GOT3 (cell line): ENCODE results near the gene AKAP12.

Experiments used
- DNase-seq: peaks from one replicate; lab custom pipeline; 2025; ENCODE audit warnings: mixed read lengths; lab: John Stamatoyannopoulos, UW

AKAP12 gene

DNA sequence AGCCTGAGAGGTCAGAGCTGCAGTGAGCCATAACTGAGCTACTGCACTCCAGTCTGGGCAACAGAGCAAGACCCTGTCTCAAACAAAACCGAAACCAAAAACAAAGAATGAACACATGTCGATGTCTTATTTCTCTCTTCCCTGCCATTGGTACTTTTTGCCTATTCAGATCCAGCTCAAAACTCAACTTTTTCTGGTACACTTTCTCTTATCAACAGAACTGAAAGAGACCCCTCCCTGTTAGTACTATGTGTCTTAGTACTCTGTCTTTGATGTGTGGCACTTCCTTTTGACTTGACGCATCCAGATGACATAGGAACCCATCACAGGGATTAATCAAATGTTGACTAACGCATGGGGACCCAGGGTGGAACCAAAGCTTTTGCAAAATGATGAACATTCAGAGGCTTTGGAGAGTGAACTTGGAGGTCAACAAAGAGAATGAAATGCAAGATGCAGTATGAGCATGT is 44.8 kb downstream of the AKAP12 start:
- DNase-seq: no peak

DNA sequence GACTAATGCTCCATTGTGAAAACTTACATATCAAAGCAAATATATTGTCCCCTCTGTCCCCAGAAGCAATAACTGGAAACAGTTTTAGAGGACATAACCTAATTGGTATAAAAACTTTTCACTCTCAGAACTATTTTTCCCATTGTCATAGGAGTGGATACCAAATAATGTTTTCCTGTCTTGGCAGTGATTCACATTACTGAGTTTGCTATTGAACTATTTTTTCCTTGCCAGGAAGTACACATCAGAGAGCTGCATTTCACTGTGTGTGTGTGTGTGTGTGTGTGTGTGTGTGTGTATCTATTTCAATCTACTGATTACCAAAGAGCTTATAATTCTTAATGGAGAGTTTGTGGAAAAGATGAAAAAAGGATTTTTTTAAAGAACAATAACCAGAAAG is 45.4 kb downstream of the AKAP12 start:
- DNase-seq: no peak

DNA sequence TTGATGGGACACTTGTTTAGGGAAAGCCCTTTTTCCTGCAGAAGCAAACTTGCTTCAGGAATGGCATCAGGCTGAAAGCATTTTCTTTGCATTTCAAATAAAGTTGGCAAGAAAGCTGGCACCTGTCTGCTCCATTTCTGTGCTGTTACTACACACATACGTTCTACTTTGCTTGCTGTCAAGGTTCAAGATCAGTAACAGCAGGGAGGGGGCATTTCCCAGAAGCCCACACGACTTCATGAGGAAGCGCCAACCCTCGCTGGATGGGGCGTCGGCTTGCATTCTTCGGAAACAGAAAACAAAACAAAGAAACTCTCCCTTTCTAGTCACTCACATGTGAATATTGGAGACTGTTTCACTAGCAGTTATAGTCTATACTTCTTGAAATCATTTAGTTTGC is 46.4 kb downstream of the AKAP12 start:
- DNase-seq: no peak

DNA sequence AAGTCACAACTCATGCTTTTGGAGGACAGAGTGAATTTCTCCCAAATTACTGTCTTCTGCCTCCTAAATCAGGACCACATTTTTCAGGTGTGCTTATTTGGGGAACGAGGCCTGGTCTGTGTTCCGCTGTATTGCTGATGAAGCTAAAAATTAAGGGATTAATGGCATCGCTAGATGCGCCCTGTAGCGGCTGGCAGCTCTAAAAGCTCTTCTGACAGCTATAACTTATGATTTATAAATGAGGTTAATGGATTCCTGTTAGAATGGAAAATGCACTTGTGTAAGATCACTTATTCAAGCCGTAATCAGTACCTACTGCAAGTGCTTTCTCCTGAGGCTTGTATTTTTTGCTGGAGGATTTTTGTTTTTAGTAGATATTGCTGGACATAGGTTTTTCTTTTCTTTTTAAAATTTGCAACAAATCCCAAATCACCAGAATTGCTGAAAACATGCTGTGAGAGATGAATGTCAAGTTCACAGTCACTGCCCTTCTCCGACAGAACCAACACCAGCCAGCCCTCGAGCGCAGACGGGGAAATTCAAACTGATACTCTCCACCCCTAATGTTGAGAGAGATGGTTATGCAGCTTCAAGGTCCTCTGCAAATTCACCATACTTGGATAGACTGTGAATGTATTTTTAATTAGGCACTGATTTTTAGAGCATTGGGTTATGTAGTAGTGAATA is 49.1 kb downstream of the AKAP12 start:
- DNase-seq: no peak

DNA sequence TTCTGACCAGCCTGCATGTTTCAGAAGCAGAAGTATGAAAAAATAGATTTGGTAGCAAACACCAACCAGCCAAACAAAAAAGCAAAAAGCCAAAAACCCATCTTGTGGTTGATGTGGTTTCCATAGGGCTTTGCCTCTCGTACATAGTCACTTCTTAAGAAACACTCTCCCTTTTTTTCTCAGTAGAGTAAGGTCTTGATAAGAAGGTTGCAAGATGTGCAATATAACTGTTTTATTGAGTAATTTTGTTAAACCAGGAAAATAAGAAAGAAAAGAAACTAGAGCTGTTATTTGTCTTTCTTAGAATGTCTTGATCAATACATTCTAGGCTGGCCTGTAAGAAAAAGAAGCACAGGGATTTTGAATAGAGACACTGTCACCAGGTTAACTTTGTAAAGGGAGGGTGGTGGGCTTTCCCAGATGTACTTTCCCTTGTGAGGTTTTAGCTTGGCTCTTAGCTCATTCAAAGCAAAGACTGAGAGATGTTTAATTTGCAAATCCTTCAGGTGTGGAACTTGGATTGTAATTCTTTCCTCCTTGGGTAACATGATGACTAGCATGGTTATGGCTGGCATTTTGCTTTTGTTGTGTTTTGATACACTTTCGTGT is 49.7 kb downstream of the AKAP12 start:
- no peak for DNase-seq

DNA sequence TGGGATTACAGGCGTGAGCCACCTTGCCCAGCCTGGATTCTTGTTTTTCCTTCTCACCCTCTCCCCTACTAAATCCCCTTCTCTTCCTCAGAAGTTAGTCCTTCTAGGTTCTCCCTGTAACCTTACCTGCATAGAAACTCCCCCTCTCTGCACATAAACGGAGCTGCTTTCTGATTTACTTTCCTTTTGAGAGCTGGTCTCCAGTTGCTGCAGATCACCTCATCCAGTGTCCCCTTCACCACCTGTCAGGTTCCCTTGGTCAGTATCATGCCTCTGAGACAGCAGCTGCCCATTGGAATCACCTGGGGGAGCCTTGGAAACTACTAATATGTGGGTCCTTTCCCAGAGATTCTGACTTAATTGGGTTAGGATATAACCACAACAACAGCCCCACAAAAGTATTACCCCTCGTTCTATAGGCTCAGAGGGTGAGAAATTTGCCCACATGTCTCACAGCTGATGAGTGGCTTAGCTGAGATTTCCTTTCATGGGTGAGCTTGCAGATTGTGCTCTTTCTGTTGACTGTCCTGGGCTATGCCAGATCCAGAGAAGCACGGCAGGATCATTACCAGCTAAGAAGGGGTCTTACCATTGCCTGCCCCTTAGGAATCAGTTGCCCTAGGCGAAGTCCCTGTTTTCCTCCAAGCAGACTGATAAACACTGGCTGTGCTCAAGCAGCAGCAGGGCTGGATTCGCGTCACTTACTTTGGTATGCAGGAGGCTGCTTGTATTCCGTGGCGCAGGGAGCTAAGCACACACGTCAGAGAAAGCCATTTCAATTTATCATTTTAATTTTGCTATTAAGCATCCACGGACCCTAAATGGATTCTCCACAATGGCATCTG is 51.3 kb downstream of the AKAP12 start:
- no peak for DNase-seq

DNA sequence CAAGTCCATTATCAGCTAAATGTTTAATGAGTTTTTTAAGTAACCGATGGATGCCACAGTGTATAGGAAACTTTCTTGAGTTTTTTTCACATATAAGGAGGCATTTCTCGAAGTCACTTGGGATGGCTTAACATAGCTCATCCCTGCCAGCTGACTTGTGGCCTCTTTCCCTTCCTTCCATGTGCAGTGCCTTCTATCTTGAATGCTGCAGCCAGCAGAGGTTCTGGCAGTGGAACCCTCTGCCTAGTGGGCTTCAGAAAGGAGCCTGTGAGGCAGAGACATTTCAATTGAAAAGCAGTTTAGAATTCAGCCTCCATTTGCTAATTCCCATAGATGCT is 51.9 kb downstream of the AKAP12 start:
- DNase-seq: no peak

DNA sequence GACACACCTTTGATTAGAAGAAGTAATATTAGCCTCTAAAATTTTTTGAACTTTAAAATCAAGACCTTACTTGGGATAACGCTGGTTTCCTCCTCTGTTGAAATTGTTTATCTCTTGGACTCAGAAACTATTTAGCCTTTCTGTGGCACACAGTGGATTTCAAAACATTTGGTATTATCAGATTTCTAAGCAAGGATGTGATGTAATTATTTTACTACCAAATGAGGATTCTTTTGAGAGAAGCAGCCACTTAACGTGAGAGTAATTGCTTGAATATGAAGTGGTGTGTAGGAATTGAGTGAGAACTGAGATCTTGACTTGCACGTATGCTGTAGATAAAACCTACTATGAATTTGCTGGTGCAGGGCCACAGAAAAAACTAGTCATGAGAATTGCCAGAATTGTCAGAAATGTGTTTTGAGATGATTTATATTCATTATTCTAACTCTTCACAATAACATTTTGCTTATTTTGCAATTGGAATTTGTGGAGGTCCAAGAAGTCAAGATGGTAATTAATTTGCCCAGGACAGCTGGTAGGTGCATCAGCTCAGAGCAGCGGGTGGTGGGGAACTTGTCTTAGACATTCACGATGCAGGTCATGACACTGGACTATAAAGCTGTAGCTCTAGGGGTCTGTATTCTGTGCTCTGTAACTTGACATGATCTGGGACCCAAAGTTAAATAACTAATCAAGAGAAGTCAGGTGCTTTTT is 53.4 kb downstream of the AKAP12 start:
- DNase-seq: no peak

DNA sequence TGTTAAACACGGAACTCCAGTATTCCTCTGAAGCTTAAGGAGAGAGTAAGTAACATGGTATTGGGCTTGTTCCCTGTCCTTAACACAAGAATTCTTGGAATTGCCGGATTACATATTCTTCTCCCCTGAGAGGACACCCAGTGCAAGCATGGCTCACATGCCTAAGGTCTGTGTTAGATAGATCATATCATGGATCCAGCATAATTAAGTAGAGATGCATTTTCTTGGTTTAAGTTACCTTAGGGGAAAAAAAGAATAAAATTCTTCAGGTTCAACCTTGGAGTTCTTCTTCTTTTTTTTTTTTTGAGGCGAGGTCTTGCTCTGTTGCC is 53.9 kb downstream of the AKAP12 start:
- no peak for DNase-seq

DNA sequence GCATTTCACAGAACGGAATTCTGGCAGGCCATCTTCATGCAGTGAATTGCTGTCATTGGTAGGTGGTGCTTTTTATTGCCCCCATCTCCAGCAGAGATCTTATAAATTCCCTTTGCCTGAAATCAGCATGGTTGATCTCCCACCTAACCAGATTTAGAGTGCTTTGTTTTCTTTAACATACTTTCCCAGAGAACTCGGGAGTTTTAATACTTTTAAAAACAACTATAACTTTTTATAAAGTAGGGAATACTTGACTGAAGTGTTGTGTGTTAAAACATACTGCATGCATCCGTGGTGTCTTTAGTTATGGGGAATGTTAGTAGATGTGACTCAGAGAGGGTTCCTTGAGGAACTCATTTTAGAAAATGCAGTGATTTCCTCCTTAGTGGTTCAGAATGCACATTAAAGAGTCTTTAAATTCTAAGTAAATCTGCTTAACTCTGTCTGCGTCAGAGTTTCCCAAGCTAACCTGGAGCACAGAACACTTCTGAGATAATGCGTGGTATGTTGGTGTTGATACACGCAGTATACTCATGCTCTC is 54.9 kb downstream of the AKAP12 start:
- no peak for DNase-seq

DNA sequence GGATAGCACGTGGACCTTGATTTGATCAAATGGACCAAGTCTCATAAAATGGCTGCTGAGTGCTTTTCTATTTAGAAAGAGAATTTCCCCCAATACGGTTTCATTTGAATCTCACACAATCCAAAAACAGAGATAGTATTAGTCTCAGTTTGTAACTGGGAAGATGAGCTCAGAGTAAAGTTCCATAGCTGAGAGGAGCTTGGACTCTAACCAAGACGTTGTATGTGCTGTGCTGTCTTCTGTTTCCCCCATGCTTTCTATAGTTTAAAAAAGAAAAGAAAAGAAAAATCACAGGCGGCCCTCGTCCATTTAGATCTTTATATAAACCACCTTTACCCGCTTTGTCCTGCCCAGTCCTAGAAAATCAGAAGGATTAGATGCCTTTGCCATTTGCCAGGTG is 58.1 kb downstream of the AKAP12 start:
- no peak for DNase-seq

DNA sequence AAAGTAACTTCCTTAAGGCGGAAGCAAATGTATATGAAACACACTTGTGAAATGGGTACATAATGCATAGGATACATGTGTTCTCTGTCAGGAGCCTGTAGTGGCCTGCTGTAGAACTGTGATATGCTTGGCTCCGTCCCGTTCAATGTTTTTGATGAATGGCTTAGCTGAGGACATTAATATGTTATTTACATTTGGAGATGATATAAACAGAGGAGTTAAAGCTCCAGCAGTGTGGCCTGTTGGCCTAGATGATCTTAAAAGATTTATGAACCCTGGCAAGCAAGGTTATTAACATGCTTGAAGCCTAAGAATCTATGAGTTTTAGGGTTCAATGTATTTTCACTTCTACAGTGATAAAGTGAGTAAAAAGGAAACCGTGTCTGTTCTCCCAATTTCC is 59.2 kb downstream of the AKAP12 start:
- DNase-seq: no peak

DNA sequence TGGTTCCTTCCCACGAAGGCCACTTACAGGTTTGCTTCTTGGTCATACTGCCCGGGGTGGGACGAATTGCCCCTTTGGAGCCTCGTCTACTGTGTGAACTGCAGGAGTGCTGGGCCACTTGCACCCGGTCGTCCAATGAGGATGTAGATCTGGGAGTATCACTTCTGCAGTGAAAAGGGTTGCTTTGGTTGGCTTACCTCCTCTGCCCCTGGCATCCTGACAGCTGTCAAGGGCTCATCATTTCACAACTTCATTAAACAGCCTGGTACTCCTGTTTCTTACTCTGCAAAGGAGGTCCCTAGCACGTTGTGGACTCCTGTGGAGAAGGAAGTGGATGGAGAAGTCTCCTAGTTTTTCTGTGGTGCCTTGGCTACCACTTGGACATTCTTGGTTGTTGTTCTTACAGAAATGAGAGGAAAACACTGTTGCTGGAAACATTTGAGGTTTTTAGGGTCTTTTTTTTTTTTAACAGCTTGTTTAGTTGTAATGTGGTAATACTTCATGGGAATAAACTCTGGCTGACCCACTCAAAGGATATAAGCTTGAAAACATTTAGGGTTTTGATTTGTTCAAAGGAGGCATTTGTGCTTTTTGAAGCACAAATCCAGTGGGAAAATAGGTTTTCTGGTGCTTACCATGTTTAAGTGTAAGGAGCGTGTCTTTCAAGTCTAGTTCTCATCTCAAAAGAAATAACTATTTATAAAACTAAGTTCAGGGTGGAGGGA is 60.7 kb downstream of the AKAP12 start:
- no peak for DNase-seq

DNA sequence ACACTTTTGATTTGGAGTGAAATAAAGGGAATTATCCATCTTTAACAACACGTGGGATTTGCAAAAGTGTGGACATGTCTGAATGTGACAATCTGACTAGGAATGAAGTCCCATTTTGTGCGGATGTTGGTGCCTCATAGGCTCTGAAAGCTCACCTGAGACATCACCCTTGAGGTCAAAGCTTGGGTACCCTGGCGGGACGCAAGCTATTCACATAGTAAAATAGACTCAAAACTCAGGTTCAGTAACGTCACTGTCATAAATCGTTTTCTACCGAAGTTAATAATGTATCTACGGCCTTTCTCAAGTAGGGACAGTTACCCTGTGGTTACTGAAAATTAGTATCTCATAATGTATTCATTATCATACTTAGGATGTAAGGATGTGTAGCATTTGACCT is 61.8 kb downstream of the AKAP12 start:
- DNase-seq: no peak

DNA sequence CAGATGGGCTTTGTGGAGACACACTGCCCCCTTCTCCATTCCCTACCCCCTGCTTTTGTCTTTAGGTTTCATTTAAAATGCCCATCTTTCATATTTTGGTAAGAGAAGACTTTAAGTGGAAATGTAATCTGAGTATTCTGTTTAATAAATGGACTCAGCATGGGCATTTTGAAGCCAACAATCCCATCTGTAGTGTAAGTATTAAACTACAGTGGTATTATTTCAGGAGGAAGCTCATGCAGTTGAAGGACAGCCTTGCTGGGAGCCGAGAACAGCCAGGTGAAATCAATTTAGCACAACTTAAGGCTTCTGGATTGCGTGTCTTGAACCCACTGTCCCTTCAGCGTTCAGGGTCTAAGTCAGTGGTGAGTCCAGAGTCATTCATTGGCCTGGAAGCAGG is 63.5 kb downstream of the AKAP12 start:
- no peak for DNase-seq

DNA sequence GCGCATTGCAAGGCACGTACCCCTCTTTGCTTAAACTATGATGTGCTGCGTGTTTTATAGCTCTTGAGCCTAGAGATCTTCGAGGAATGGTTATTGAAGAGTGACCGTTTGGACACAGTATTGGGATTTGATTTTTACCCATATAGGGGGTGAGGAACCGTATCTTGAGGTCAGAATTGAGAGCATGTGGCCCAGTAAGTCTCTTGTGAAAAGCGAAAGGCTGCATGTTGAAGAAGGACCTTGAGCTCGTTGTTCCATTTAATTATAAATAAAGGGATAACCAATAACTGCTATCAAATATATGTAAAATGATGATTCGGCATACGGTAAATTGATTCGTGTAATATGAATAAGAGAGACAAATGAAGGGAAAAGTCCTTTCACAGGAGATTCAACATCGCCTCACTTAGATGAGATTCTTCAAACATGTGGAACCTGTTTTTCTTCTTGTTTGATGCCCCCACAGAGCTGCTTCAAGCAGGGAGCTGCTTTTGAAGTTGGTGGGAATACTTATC is 66.6 kb downstream of the AKAP12 start:
- no peak for DNase-seq

DNA sequence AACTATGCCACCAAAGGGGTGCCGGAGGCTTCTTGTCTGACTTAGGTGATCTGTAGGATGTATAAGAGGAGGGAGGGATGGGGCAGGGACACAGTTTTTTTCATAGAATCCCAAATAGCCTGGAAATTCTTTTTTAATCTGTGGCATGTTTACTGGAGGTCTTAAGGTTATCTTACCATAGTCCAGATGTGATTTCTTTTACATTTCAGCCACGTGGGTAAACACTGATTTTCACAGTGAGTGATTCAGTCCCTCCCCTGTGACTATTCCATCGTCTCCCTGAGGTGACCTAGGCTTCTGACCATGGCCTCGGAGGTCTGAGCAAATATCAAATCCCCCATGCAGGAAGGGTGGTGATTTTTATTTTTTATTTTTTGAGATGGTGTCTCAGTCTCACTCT is 67.7 kb downstream of the AKAP12 start:
- no peak for DNase-seq

DNA sequence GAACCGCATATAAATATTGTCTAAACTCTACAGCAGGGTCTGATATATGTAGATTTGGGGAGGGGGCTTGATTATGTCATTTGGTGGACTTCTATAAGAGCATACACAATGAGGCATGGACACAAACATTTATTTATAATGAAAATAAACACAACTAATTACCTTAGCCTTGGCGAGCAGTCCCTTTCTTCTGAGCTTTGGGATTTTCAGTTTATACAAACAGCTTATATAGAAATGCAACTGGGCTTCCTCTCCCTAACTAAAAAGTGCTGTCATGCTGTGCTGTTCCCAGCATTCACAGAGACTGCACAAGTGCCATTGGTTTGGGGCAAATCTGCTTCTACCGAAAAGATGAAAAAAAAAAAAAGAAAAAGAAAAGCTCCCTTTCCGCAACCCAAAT is 69.9 kb downstream of the AKAP12 start:
- no peak for DNase-seq

DNA sequence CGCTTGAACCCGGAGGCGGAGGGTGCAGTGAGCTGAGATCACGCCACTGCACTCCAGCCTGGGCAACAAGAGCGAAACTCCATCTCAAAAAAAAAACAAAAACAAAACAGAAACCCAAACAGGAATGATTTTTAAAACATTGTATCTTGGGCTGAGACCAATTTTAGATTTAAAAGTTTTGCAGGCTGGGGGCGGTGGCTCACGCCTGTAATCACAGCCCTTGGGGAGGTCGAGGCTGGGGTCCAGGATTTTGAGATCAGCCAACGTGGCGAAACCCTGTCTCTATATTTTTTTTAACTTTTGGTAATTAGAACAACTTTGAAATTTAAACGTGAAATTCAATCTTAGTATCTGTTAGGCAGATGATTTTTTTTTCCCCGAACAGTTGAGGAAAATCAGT is 70.5 kb downstream of the AKAP12 start:
- no peak for DNase-seq

DNA sequence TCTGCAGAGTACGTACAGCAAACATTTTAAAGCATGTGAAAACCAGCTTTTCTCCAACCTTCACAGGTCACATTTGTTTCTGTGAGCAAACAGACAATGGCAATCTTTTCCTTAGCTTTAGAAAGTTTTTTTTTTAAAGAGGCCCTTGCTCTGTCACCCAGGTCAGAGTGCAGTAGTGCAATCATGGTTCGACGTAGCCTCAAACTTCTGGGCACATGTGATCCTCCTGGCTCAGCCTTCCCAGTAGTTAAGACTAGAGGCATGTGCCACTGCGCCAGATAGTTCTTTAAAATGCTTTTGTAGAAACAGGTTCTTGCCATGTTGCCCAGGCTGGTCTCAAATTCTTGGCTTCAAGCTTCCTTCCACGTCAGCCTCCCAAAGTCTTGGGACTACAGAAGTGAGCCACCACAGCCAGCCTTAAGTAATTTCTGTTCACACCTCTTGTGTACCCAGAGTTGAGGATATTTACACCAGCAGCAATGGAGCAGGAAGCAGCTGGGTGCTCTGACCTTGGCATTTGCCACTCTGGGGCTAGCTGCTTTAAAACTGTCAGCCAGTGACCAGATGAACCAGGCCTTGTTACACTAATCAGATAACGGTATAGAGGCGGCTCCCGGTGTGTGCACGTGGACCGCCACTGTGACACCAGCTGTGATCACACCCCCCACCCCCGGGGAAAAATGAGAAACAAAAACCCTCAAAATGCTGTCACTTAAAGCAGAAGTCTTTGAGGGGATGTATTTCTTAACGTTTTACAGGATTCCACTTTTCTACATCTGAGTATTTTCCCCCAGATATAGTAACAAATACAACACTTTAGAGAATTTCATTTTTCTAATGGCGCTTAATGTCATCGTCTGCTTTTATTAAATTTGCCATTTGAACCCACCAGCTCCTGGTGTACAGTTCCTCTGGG is 71.3 kb downstream of the AKAP12 start:
- no peak for DNase-seq
